Stromal cell of bone marrow (primary cell): Measurements from ENCODE around the gene EGF.
"Not testable (repeated sequence)": the region's sequence is repeated elsewhere in the genome, so short reads cannot be mapped to it uniquely, and the experiment has no call there.

Source experiments
- DNase-seq: peaks from one replicate; pipeline ENCODE4 v3.0.0-alpha.2; 2012; ENCODE audit warnings: low read depth

The EGF gene

GRCh38 chr4:109915385-109916026 is 2.8 kb downstream of the EGF start:
- DNase-seq: no peak

DNA sequence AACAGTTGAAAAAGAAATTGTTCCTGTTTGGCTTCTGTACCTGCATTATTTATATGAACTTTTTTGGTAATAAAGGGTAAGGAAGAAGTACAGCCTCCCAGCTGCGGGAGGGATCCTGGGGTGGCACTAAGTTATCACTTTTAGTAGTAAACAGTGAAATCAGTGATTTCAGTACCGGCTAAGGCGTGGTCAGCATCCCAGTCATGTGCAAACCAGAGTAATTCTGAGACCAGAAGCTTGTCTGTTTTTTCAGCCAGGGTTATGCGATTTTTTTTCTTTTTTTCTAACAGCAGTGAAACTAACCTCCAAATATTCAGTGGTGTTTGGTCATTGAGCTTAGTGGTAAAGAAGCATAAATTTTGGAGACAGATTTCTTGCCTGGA is 3.3 kb downstream of the EGF start:
- peak; percentile 2 for DNase-seq

GRCh38 chr4:109921384-109921808 is 8.7 kb downstream of the EGF start:
- DNase-seq: peak; percentile 72

DNA sequence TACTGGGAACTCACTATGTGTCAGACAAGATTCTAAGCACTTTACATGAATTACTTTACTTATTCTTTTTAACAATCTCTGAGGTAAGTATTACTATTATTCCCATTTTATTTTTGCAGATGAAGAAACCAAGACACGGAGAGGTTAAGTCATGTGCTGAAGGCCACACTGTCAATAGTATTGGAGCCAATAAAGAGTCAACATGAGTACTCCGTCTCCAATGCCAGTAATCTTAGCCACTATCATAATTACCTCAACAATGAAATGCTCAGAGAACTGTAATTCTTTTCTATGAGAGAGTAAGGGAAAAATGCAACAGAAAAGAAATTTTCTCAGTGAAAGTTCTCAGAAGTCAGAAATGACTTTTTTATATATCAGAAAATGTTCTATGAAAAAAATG is 12.7 kb downstream of the EGF start:
- no peak for DNase-seq

- no peak for DNase-seq
Measured at GRCh38 chr4:109928327-109929045, 15.8 kb downstream of the EGF start.

GRCh38 chr4:109930464-109930863 is 17.8 kb downstream of the EGF start:
- no peak for DNase-seq

GRCh38 chr4:109930872-109931271 is 18.2 kb downstream of the EGF start:
- no peak for DNase-seq

- no peak for DNase-seq
Measured at GRCh38 chr4:109931318-109931717, 18.6 kb downstream of the EGF start.

DNA sequence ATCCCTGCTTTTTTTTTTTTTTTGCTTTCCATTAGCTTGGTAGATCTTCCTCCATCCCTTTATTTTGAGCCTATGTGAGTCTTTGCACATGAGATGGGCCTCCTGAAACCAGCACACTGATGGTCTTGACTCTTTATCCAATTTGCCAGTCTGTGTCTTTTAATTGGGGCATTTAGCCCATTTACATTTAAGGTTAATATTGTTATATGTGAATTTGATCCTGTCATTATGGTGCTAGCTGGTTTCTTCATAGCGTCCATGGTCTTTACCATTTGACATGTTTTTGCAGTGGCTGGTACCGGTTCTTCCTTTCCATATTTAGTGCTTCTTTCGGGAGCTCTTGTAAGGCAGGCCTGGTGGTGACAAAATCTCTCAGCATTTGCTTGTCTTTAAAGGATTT is 24.7 kb downstream of the EGF start:
- not testable (repeated sequence) for DNase-seq

GRCh38 chr4:109939190-109939589 is 26.5 kb downstream of the EGF start:
- no peak for DNase-seq

DNA sequence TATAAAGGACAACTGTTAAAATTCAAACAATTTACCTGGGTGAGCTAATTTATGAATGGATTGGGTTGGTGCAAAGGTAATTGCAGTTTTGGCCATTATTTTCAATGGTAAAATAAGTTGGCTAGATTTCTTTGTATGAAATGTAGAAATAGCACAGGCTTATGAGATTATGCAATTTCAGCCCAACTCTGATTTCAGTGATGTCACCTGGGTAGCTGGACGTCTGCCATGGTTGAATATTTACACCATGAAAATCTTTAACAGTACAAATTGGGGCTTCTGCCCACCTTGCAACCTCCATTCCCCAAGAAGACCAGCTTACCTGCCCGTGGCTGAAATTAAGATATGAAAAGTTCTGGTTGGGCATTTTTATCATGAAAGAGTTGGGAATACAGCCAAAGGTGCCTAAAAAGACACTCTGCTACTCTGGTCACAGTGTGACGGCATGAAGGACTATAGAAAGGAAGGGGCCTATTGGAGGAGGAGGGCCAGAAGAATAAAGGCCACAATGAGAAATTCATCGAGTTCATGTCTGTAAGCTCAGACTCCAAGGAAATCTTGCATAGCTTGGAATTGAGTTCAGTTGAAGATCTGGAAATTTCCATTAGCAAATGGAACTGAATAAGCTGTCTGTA is 29.7 kb downstream of the EGF start:
- no peak for DNase-seq

GRCh38 chr4:109943745-109944144 is 31.1 kb downstream of the EGF start:
- DNase-seq: no peak

DNA sequence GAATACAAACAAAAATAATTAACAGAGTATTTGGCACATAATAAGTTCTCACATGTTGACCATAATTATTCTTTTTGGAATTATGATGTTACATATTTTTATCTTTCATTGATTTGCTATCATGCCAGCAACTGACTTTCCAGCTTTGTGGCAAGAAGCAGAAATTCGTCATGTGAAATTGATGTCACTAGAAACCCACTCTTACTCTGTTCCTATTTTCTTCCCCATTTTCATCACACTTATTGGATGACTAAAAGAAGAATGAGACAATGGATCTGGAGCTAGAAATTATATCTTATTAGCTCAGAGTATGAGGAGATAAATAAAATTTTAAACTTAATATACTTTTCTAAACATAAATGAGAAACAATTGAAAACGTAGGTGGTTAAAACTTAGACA is 31.9 kb downstream of the EGF start:
- DNase-seq: no peak

DNA sequence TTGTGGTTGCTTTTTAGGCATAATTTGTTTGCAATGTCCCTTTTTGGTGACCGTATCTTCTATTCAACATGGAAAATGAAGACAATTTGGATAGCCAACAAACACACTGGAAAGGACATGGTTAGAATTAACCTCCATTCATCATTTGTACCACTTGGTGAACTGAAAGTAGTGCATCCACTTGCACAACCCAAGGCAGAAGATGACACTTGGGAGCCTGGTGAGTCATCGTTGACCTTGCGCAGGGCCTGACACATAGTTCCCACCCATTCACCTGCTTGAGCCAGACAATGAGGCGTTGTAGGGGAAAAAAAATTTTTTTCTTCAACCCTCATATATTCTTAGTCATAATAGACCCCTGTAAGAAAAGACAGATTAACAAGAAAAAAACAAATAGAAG is 32.4 kb downstream of the EGF start:
- DNase-seq: no peak

GRCh38 chr4:109946120-109946519 is 33.4 kb downstream of the EGF start:
- no peak for DNase-seq

- peak; percentile 16 for DNase-seq
Measured at GRCh38 chr4:109947457-109947856, 34.8 kb downstream of the EGF start.

DNA sequence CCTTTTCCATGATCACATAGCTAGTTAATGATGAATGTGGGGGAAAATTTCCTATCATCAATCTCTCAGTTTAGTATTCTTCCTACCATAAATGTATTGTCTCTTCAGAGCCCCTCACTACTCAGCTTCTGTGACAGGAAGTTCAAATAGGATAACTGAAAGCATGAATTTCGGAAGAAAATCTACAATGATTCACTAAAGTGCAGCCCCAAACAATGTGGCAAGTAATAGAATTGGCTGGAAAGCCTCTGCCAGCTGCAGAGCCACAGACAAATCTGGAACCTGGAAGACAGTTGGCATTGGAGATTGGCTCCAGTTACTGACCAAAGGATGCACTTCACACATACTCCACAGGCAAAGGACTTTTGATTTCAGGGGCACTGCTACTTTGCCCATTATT is 35.2 kb downstream of the EGF start:
- no peak for DNase-seq

GRCh38 chr4:109949099-109949718 is 36.5 kb downstream of the EGF start:
- not testable (repeated sequence) for DNase-seq

GRCh38 chr4:109952612-109953011 is 39.9 kb downstream of the EGF start:
- no peak for DNase-seq

DNA sequence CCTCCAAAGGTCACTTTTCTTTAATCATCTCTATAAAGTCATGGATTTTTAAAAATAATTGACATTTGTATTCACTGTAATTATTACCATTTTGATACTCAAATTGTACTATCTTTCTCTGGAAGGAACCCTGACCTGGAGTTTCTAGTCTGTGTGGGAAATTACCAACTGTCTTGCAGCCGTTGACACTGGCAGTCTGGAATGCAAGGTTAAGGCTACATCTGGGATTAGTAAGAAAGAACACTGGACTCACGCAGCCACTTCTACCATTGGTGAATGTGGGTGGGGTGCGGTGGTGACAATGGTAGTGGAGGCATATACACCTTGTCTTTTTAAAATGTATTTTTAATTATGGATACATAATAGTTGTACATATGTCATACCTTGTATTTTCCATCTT is 40.9 kb downstream of the EGF start:
- DNase-seq: no peak

- DNase-seq: no peak
Measured at GRCh38 chr4:109955146-109955545, 42.5 kb downstream of the EGF start.

DNA sequence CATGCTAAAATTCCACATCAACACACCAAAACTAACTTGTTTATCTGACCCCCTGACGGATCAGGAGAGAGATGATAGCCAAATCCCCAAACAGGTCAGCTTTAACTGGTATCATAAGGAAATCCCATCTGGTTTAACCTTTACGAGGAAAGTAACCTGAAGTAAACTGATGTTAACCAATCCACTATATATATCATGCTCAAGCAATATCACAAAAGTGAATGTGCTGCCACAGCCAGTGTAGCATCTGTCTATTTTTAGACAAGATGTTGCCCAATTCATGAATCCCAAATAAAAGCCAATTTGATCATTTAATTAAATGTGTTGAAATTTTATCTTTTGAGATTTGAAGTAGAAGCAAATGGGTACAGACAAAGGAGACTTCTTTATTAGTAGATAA is 44.5 kb downstream of the EGF start:
- no peak for DNase-seq

GRCh38 chr4:109959195-109959594 is 46.5 kb downstream of the EGF start:
- DNase-seq: no peak
